ENCODE data around the gene LRG1.
"Not testable (repeated sequence)": the region's sequence is repeated elsewhere in the genome, so short reads cannot be mapped to it uniquely, and the experiment has no call there.

The LRG1 gene

DNA sequence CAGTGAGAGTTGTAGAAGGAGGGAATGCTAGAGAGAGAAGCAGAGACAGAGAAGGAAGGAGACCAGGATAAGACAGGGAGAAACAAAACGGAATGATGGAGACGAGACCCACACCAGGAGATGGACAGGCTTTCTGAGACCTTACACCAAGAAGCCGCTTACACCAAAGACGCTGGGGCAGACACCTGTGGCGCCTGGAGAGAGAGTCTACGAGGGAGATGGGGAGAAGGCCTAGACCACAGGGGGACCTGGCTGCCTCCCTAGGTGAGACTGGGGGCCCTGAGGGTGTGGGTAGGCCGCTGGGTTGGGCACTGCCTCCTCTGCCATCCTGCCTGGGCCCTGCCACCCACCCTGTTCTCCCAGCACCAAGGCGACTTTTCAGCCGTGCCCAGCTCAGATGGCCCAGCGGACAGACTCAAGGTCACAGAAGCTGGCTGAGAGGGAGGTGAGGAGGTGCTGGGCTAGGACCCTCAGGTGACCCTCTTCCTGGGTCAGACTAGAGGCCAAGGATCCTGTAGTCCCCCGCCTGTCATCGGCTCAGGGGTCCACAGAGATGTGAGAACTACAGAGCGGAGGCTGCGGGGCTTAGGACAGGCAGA is 9.8 kb downstream of the LRG1 start:
- no peak for DNase-seq (ENCODE audit: low read depth, low spot score)

DNA sequence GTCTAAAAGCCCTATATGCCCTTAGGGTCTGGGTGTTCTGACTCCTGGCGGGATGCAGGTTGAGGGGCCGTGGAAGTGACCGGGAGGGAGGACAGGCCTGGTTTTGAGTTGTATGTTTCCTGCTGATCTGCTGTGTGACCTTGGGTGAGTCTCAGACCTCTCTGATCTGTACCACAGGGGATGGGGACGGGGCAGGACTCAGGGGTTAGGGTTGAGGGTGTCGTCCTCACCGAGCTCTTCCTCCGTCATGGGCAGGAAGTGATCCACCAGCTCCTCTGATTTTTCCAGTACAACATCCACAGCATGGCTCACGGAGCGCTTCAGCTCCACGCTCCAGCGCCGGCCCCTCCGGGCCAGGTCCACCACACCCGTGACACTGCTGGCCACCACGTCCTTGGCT is 11.0 kb downstream of the LRG1 start:
- DNase-seq (ENCODE audit: low read depth, low spot score): no peak

DNA sequence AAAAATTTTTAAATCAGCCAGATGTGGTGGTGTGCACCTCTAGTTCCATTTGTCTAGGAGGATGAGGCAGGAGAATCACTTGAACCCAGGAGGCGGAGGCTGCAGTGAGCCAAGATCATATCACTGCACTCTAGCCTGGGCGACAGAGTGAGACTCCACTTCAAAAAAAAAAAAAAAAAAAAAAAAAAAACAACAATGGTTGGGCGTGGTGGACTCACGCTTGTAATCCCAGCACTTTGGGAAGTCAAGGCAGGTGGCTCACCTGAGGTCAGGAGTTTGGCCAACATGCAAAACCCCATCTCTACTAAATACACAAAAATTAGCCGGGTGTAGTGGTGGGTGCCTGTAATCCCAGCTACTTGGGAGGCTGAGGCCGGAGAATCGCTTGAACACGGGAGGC is 12.5 kb downstream of the LRG1 start:
- not testable (repeated sequence) for DNase-seq (ENCODE audit: low read depth, low spot score)

DNA sequence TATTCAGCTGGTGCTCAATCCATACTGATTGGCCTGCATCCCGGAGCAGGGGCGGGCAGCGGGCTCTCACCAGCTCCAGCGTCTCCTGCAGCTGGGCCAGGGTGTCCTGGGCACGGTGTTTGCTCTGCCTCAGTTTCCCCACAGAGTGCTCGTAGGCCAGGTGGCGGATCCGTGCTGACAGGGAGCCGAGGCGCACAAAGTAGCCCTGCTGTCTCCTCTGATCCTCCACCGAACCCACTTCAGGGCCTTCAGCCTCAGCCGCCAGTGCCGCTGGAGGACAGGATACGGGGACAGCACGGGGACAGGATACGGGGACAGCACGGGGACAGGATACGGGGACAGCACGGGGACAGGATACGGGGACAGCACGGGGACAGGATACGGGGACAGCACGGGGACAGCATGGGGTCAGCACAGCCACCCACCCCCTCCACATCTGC is 14.3 kb downstream of the LRG1 start:
- DNase-seq (ENCODE audit: low read depth, low spot score): no peak

DNA sequence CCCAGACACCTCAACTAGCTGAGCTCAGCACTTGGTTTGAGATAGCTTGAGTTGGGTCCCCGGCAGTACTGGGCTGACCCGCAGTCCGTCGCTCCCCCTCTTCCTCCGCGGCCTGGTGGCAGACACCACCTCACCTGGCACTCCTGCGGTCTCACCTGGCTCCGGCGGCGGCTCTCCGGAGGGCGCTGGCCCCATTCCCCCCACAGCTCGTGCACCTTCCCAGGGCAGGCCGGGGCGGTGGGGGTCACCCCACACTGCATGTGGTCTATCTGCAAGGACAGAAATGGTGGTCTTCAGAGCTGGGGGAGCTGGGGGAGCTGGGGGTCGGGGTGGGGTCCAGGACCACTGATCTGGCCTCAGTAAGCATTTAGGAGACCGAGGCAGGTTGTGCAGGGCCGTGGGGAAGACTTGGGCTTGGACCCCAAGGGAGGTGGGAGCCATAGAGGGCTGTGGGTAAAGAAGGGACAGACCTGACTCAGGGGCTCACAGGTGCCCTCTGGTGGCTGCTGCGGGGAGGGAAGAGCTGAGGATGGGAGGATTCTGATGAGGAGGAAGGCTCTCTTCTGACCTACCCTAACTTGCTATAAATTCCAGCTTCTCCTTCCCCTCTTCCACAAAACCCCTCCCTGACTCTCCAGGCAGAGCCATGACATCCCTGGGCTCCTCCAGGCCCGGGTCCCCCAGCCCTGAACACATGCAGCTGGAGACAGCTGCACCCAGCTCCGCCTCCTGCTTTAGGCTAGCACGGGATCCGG is 14.9 kb downstream of the LRG1 start:
- no peak for DNase-seq (ENCODE audit: low read depth, low spot score)

DNA sequence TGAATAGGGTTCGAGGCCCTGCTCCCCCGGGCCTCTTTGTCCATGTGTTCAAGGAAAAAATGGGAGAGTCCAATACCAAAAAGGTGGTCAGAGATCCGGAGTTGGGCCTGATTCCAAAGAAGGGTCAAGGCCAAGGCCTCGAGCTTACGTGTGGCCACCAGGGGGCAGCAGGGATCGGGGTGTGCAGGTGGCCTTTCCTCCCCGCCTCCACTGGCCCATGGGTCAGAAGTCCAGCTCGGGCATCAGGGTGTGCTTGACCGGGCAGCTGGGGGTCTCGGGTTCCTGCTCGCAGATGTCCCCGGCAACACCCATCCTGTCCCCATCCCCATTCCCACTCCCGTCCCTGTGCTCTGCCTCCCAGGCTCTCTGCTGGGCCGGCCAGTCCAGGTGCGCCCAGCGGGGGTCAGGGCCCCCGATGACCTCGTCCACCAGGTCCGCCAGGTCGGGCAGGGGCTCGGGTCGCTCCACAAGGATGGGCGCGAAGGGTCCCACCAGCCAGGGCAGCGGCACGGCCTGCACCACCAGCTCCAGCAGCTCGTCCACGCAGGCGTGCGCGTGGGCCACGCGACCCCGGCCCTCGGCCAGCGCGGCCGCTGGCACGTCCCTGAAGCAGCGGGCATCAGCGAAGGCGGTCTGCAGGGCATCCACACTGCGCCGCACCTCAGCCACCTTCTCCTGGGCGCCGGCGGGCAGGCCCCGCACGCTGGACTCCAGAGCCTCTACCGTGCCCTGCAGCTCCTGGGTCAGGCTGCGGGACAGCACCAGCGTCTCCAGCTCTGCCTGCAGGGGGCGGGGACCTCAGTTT is 16.3 kb downstream of the LRG1 start:
- DNase-seq (ENCODE audit: low read depth, low spot score): no peak

DNA sequence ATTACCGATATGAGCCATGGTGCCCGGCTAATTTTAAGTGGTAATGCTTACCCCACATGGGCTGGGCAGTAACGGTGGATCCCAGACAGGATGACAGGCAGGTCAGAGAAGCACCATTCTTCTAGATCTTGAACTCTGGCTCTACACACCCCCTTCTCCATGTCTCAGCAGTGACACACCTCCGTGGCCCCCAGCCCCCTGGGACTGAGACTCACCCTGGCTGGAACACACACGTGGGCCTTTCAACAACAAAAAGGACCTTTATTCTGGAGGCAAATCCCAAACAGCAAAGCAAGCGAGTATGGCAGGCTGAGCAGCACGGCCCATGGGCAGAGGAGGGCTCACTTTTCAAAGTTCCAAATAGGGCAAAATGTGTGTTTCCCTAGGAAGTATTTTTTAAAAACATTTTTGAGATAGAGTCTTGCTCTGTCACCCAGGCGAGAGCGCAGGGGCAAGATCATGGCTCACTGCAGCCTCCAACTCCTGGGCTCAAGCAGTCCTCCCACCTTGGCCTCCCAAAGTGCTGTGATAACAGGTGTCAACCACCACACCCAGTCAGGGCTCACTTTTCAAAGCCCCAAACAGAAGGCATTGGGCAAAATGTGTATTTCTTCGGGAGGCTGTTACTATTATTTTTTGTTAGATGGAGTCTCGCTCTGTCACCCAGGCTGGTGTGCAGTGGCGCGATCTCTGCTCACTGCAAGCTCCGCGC is 17.4 kb downstream of the LRG1 start:
- DNase-seq (ENCODE audit: low read depth, low spot score): no peak

DNA sequence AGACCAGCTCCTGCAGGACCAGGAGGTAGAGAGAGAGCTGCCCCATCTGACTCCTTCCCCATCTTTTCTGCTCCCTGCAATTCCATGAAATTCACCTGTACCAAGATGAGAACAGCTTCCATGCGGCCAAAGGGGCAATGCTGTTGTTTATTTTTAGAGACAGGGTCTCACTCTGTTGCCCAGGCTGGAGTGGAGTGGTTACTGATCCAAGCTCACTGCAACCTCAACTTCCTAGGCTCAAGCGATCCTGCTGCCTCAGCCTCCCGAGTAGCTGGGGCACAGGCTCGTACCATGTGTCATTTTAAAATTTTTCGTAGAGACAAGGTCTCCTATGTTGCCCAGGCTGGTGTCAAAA is 18.0 kb downstream of the LRG1 start:
- no peak for DNase-seq (ENCODE audit: low read depth, low spot score)

DNA sequence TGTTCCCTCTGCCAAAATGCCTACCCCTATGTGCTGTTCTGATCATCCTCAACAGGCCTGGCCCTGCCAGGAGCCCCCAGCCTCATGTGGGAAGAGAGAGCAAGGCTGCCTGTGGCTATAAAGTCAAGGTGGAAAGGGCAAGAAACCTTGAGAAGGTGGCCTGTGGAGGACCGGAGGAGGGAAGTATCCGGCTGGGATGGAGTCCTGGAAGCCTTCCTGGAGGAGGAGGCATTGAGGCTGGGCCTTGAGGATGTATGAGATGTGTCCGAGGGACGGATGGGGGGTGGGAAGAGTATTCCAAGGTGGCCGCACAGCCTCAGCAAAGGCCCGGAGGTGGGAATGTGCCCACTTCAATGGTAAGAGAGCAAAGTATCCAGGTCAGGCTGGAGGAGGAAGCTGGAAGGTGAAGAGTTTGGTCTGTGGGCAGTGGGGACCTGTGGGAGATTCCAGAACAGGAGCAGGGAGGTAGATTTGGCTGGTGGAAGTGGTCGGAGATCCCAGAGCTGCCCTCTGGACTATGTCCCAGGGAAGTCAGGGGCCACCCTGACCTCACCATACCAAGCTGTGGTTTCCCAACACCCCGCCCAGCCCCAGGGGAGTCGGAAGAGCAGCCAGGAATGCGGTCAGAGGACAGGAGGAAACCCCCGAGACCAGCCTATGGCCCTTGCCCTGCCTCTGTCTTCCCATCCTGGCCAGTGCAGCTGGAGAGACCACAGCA is 18.5 kb downstream of the LRG1 start:
- no peak for DNase-seq (ENCODE audit: low read depth, low spot score)

DNA sequence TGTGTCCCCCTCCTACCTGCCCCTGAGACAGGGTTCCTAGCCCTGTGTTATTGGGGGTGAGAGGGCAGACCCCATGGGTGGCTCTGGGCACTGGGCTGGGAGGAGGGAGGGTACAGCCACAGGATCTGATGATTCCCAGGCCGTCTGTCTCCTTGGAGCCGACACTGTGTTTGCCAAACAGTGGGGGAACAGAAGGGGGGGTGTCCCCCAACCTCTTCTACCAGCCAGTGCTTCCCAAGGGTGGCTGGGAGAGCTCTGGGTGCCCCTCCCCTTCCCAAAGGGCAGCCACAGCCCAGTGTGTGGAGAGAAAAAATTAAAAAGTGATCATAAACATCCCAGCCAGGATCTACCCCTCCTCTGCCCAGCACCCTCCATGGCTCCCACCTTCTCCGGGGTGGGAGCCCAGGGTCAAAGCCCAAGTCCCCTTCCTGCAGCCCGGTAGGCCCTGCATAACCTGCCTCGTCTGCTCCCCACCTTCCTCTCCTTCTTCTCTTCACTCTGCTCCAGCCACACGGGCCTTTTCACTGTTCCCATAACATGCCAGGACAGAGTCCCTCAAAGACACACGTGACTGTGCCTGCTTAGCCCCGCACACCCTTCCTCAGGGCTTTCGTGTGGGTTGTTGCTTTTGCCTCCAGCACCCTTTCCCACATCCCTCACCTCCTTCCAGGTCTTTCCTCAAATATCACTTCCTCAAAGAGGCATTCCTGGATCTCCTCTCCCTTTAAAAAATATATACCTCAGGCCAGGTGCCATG is 20.1 kb downstream of the LRG1 start:
- no peak for DNase-seq (ENCODE audit: low read depth, low spot score)

DNA sequence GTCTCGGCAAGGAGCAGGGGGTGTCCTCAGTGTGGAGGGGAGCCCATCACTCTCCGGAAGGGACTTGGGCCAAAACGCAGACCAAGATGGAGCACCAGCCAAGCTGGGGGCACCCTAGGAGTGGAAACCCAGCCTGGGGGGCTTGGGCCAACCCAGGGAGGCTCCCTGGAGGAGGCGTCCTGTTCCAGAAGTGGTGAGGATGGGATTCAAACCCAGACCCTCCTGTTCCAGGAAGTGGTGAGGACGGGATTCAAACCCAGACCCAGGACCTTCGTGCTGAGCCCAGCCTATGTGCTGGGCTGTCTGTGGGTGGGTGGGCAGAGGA is 20.7 kb downstream of the LRG1 start:
- DNase-seq (ENCODE audit: low read depth, low spot score): no peak

DNA sequence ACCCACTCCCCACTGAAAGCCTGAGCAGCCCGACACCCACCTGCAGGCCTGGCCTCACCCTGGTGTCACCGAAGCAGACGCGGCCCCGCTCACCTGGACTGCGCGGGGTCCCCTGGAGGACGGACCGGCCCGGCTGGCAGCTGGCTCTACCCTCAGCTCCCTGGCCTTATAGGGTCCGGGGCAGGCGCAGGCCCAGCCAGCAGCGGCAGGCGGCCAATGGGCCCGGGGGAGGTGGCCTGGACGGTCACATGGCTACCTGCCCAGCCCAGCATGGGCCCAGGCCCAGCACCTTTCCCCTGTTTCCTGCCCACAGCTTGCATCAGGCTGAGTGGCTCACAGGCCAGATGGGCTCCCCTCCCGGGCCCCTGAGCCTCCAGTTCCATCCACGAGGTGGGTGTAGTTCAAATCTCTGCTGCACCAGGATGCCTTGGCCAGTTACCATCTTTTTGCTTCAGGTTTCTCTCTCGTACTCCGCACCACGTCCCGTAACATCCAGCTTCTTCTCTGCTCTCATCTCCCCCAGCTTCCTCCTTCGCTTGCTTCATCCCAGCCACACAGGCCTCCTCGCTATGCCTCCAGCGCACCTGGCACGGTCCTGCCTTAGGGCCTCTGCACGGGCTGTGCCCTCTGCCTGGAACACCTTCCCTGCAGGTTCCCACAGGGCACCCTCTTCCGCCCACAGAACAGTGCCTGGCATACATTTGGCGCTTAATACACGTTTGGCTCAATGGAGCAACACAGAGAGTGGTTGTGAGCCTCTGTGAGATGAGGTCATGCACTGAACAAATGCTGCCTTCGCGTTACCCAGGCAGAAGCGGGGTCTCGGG is 21.3 kb downstream of the LRG1 start, which contains the start of gene PLIN4:
Gene PLIN4, minus strand, starts transcription at position 142 of the 827 bp plus-strand sequence. CDS start 214 bp downstream, outside the sequence.
- DNase-seq (ENCODE audit: low read depth, low spot score): no peak

DNA sequence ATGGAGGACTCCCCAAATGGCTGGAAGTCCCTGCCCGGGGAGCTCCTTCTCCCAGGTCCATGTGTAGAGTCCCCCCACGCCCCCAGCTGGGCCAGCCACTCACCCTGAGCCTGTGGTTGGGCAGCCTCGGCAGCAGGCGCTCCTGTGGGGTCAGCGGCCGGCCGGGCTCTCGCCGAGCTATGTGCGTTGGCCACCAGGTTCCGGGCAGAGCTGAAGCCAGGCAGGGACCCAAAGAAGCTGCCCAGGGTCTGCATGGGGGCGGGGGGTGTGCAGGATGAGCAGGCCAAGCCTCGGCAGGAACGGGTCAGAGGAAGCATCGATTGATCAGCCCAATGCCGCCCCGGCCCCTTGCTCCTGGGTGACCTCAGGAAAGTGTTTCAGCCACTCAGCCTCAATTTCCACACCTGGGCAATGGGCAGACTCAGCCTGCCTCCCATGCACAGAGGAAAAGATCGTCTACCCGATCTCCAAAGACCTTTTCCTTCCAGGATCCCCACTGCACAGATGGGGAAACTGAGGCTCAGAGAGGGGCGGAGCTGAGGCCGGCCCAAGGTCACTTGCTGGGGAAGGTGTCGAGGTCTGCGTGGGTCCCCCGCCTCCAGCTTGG is 22.3 kb downstream of the LRG1 start:
- no peak for DNase-seq (ENCODE audit: low read depth, low spot score)

DNA sequence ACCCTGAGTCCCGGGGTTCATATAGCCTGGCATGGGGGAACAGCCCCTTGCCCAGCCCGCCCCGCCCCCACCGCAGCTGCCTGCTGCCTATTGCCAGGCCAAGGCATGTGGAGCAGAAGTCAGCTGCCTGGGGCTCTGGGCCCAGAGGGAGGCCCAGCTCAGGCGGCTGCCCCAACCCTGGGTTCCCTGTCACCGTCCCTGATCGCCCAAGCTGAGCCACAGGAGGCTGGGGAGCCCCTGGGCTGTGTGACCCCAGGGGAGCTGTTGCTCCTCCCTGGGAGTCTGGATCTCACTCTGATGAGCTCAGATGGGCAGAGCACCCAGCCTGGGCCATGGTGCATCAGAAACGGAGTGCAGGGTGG is 22.9 kb downstream of the LRG1 start:
- DNase-seq (ENCODE audit: low read depth, low spot score): no peak

DNA sequence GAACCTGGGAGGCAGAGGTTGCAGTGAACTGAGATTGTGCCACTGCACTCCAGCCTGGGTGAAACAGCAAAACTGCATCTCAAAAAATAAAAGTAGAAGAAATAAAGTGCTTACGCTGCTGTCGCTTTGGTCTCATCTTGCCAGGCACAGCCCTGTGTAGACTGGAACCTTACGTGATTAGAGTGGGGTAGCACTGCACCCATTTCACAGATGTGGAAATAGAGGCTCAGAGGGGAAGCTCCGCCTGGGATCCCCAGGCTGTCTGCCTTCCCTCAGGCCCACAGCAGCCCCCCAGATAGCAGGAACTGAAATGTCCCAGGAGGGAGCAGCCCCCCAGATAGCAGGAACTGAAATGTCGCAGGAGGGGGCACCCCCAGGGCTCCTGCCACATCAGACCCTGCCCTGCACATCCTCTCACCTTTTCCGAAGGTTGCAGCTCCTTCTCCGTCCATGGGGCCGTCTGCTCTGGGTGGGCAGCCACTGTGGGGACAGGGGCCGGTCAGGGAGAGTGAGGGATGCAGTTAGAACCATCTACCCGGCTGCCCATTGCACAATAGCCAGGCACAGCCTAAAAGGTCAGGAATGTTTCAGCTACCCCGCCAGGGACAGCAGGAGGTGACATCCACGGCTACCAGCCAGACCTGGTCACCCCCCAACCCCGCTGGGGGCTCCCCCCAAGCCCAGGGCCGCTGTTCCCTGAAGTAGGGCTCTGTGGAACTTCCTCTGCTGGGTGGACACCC is 23.5 kb downstream of the LRG1 start:
- no peak for DNase-seq (ENCODE audit: low read depth, low spot score)

DNA sequence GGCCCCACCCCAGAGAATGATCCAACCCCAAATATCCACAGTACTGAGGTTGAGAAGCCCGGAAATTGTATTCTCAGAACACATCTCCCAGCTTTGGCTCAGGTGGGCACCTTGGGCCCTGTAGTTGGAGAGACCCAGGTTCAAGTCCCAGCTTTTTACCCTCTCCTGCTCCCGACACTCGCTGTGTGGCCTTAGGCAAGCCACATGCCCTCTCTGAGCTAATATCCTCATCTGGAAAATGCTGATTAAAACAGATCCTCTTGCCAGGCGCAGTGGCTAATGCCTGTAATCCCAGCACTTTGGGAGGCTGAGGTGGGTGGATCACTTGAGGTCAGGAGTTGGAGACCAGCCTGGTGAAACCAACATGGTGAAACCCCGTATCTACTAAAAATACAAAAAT is 24.1 kb downstream of the LRG1 start:
- no peak for DNase-seq (ENCODE audit: low read depth, low spot score)

DNA sequence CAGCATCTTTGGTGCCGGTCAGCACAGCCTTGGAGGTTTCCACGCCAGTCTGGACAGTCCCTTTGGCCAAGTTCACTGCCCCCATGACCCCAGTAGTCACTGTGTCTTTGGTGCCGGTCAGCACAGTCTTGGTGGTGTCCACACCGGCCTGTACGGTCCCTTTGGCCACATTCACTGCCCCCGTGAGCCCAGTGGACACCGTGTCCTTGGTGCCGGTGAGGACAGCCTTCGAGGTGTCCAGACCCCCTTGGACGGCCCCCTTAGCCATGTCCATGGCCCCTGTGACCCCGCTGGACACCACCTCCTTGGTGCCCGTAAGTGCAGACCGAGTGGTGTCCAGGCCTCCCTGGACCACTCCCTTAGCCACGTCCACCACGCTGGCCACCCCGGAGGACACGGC is 26.6 kb downstream of the LRG1 start:
- DNase-seq (ENCODE audit: low read depth, low spot score): no peak

DNA sequence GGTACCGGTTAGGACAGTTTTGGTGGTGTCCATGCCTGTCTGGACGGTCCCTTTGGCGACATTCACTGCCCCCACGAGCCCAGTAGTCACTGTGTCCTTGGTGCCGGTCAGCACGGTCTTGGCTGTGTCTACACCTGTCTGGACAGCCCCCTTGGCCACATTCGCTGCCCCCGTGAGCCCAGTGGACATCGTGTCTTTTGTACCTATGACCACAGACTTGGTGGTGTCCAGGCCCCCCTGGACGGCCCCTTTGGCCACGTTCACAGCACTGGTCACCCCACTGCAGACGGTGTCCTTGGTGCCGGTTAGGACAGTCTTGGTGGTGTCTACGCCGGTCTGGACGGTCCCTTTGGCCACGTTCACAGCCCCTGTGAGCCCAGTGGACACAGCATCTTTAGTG is 27.8 kb downstream of the LRG1 start:
- no peak for DNase-seq (ENCODE audit: low read depth, low spot score)

Data from smooth muscle cell of the brain vasculature (primary cell).